Heart left ventricle (tissue), 13 donors: ENCODE measurements around the gene AKR1E2.

ENCODE experiments used
- POLR2A ChIP-seq, 2 donors: fragments of 450-650 bp; IDR thresholded peaks; one replicate each; pipeline ENCODE4 v1.6.1; 2017; ENCODE audit warnings: antibody characterized with exemption in 2 of 2, mild to moderate bottlenecking in 2 of 2, moderate library complexity in 2 of 2
- TF ChIP-seq, protein P1 (sequence below), 12 donors: fragments of 200-600 bp; sonication (generic) in 4 of 12; IDR thresholded peaks; one replicate each; pipeline versions ENCODE4 v1.5.0 to v1.8.0; 2018 to 2022; ENCODE audit warnings: antibody characterized with exemption in 12 of 12, mild to moderate bottlenecking in 5 of 12
- donor health status: ischemic (EF 13 %, LVEDD 7.1; RV severe dilation, severe dysfunction).
- donor health status: DM: no; HTN: yes; CAD: no.
- donor health status: DM: no; HTN: no; CAD: no.
- donor health status: ischemic (EF 25% LVEDD 6.9; RV normal size, moderate dysfunction).
- donor health status: ischemic (EF 25% LVEDD 5.7; RV mildly dilated, moderate dysfunction).
- donor health status: ischemic (EF 35%, LVEDD 5.7; RV mildly dilated, moderate dysfunction).
- donor health status: nonischemic (EF 11% LVEDD 7.7; RV severe dilation, severe dysfunction).
- donor health status: DM: yes; HTN: yes; CAD: no.
- donor health status: PGD.
- donor health status: ischemic (EF 29% LVEDD 5.4; RV normal size, mild dysfunction).
- donor health status: nonischemic (EF 23%, LVEDD 6.1; RV moderate dilation, normal function).

GRCh38 chr10:4806534-4806933 is 19.5 kb upstream of the AKR1E2 start:
- TF ChIP-seq, protein P1, sequence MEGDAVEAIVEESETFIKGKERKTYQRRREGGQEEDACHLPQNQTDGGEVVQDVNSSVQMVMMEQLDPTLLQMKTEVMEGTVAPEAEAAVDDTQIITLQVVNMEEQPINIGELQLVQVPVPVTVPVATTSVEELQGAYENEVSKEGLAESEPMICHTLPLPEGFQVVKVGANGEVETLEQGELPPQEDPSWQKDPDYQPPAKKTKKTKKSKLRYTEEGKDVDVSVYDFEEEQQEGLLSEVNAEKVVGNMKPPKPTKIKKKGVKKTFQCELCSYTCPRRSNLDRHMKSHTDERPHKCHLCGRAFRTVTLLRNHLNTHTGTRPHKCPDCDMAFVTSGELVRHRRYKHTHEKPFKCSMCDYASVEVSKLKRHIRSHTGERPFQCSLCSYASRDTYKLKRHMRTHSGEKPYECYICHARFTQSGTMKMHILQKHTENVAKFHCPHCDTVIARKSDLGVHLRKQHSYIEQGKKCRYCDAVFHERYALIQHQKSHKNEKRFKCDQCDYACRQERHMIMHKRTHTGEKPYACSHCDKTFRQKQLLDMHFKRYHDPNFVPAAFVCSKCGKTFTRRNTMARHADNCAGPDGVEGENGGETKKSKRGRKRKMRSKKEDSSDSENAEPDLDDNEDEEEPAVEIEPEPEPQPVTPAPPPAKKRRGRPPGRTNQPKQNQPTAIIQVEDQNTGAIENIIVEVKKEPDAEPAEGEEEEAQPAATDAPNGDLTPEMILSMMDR (IDR thresholded peaks at IDR 0.05): no peak
- no peak for TF ChIP-seq POLR2A (IDR thresholded peaks at IDR 0.05)
